HCT116 (cell line): ENCODE measurements around the gene AURKAIP1. TPM values are rescaled to one million over a fixed set of nuclear protein-coding genes. Genes with fewer than 3 reads are reported as not detected.

Experiments
- ATAC-seq: fragments of 200-7000 bp; cut with Tn5 transposase; 2 replicates; pipeline ENCODE4 v1.9.1; 2020; ENCODE audit warnings: mild to moderate bottlenecking, moderate library complexity
- BruUV-seq: library from RNA; stranded (reverse); fragments of 400-500 nt; replicated peaks from 2 replicates; lab custom pipeline; 2021; lab: Mats Ljungman, UMichigan
- CTCF ChIA-PET: fragments of 300-600 bp; sonication (Branson Sonifier 250); formaldehyde crosslinking; loops from one replicate; lab custom pipeline; 2021; ENCODE audit warnings: antibody characterized with exemption; lab: Charles Lee
- POLR2A ChIA-PET: fragments of 300-600, 350-600 bp; sonication (Branson Sonifier 250); formaldehyde crosslinking; loops from one replicate; lab custom pipeline; 2021; ENCODE audit warnings: antibody characterized with exemption; lab: Charles Lee
- RAD21 ChIA-PET, 2 experiments: fragments of 300-600 bp; sonication (Branson Sonifier 250); formaldehyde crosslinking; loops; one replicate each; lab custom pipeline; 2023; ENCODE audit warnings: low total read pairs in 2 of 2; ENCODE audit not compliant: uncharacterized antibody in 2 of 2, unreplicated experiment in 2 of 2, low non-redundant PET in 1 of 2; lab: Charles Lee
- DNase-seq: peaks from one replicate; pipeline ENCODE4 v3.0.0-alpha.2; 2010; ENCODE audit warnings: low read depth, low spot score
- H2AFZ ChIP-seq: fragments of 200-600 bp; shearing (Covaris generic), sonication (generic); 2 replicates; pipeline ENCODE4 v1.6.1; 2017; ENCODE audit warnings: low read depth, mixed run types, mixed read lengths, antibody characterized with exemption, low read length; ENCODE audit not compliant: poor library complexity, severe bottlenecking
- H3K27ac ChIP-seq: 2 replicates; pipeline ENCODE4 v1.5.1; 2012; ENCODE audit warnings: low read depth, low read length
- H3K27me3 ChIP-seq: fragments of 200-600 bp; sonication (generic); 2 replicates; pipeline ENCODE4 v1.6.1; 2016; ENCODE audit warnings: mixed run types, low read length, mixed read lengths; ENCODE audit not compliant: insufficient read depth
- H3K36me3 ChIP-seq, 2 experiments: fragments of 200-500 bp in 1 of 2; fragments of 200-600 bp in 1 of 2; sonication (Bioruptor generic) in 1 of 2; sonication (generic) in 1 of 2; 2 replicates each; pipeline versions ENCODE4 v1.5.1 to v1.6.1; 2014 to 2016; ENCODE audit warnings: low read length in 2 of 2, inconsistent platforms in 1 of 2, mixed read lengths in 1 of 2, mixed run types in 1 of 2; ENCODE audit not compliant: insufficient read depth in 2 of 2, control insufficient read depth in 1 of 2
- H3K4me1 ChIP-seq, 2 experiments: fragments of 200-600 bp in 1 of 2; sonication (generic) in 1 of 2; 2 replicates each; pipeline versions ENCODE4 v1.5.1 to v1.6.1; 2012 to 2017; ENCODE audit warnings: low read length in 2 of 2, inconsistent platforms in 1 of 2, mild to moderate bottlenecking in 1 of 2, mixed read lengths in 1 of 2, mixed run types in 1 of 2, moderate library complexity in 1 of 2; ENCODE audit not compliant: insufficient read depth in 2 of 2, control insufficient read depth in 1 of 2
- H3K4me2 ChIP-seq: fragments of 200-600 bp; sonication (generic); 2 replicates; pipeline ENCODE4 v1.6.1; 2017; ENCODE audit warnings: mixed run types, low read length, mixed read lengths
- H3K4me3 ChIP-seq, 2 experiments: fragments of 200-600 bp in 1 of 2; sonication (generic) in 1 of 2; replicated peaks in 1 of 2; 2 replicates each; pipeline ENCODE4 v1.5.1; 2011 to 2016; ENCODE audit warnings: low read length in 2 of 2, control low read depth in 1 of 2, low read depth in 1 of 2, mild to moderate bottlenecking in 1 of 2, mixed read lengths in 1 of 2, mixed run types in 1 of 2
- H3K79me2 ChIP-seq: fragments of 200-600 bp; sonication (generic); 2 replicates; pipeline ENCODE4 v1.6.1; 2017; ENCODE audit warnings: mild to moderate bottlenecking, mixed run types, low read length, moderate library complexity, mixed read lengths; ENCODE audit not compliant: insufficient read depth
- H3K9ac ChIP-seq: fragments of 200-600 bp; sonication (generic); 2 replicates; pipeline ENCODE4 v1.6.1; 2016; ENCODE audit warnings: low read length, mixed read lengths
- H3K9me2 ChIP-seq: fragments of 200-600 bp; sonication (generic), shearing (Covaris generic); 2 replicates; pipeline ENCODE4 v1.6.1; 2017; ENCODE audit warnings: mixed run types, mild to moderate bottlenecking, moderate library complexity; ENCODE audit not compliant: insufficient read depth
- H3K9me3 ChIP-seq, 2 experiments: fragments of 200-500 bp in 1 of 2; fragments of 200-600 bp in 1 of 2; sonication (Bioruptor generic) in 1 of 2; sonication (generic) in 1 of 2; 2 replicates each; pipeline ENCODE4 v1.6.1; 2014 to 2017; ENCODE audit warnings: low read length in 2 of 2, mixed read lengths in 2 of 2, inconsistent platforms in 1 of 2, low read depth in 1 of 2, mild to moderate bottlenecking in 1 of 2, mixed run types in 1 of 2, moderate library complexity in 1 of 2; ENCODE audit not compliant: control insufficient read depth in 1 of 2, insufficient read depth in 1 of 2
- H4K20me1 ChIP-seq: fragments of 200-600 bp; sonication (generic), shearing (Covaris generic); 2 replicates; pipeline ENCODE4 v1.6.1; 2017; ENCODE audit warnings: mixed run types, mild to moderate bottlenecking, moderate library complexity; ENCODE audit not compliant: insufficient read depth
- ATF3 ChIP-seq: IDR thresholded peaks from 2 replicates; pipeline ENCODE4 v1.6.1; 2012
- CEBPB ChIP-seq: IDR thresholded peaks from 2 replicates; pipeline ENCODE4 v1.6.1; 2012; ENCODE audit warnings: low read depth
- EGR1 ChIP-seq: IDR thresholded peaks from 2 replicates; pipeline ENCODE4 v1.6.1; 2012; ENCODE audit warnings: low read depth
- ELF1 ChIP-seq: IDR thresholded peaks from 2 replicates; pipeline ENCODE4 v1.6.1; 2012; ENCODE audit warnings: low read depth, borderline replicate concordance
- EZH2phosphoT487 ChIP-seq: fragments of 200-600 bp; IDR thresholded peaks from 2 replicates; pipeline ENCODE4 v1.6.1; 2018; ENCODE audit warnings: antibody characterized with exemption, borderline replicate concordance
- JUND ChIP-seq: IDR thresholded peaks from 2 replicates; pipeline ENCODE4 v1.6.1; 2012
- POLR2A ChIP-seq: IDR thresholded peaks from 2 replicates; pipeline ENCODE4 v1.7.0; 2011; ENCODE audit warnings: borderline replicate concordance; ENCODE audit not compliant: insufficient read depth, insufficient read length; ENCODE audit errors: extremely low read depth
- POLR2AphosphoS5 ChIP-seq: IDR thresholded peaks from 2 replicates; pipeline ENCODE4 v1.6.1; 2011; ENCODE audit warnings: mild to moderate bottlenecking, low read depth, low read length, moderate library complexity
- RAD21 ChIP-seq: IDR thresholded peaks from 2 replicates; pipeline ENCODE4 v1.6.1; 2012; ENCODE audit warnings: low read depth, mild to moderate bottlenecking
- SIN3A ChIP-seq: IDR thresholded peaks from 2 replicates; pipeline ENCODE4 v1.6.1; 2012; ENCODE audit warnings: low read depth
- SP1 ChIP-seq: IDR thresholded peaks from 2 replicates; pipeline ENCODE4 v1.6.1; 2012; ENCODE audit warnings: low read depth
- SRF ChIP-seq: IDR thresholded peaks from 2 replicates; pipeline ENCODE4 v1.6.1; 2012; ENCODE audit warnings: low read depth
- TCF7L2 ChIP-seq: IDR thresholded peaks from 2 replicates; pipeline ENCODE4 v1.7.0; 2011; ENCODE audit warnings: borderline replicate concordance, inconsistent platforms; ENCODE audit not compliant: insufficient read depth, insufficient read length; ENCODE audit errors: extremely low read depth
- YY1 ChIP-seq: IDR thresholded peaks from 2 replicates; pipeline ENCODE4 v1.6.1; 2011; ENCODE audit warnings: low read length, low read depth, moderate library complexity, mild to moderate bottlenecking; ENCODE audit not compliant: insufficient replicate concordance; ENCODE audit errors: extremely low read depth
- ZFX ChIP-seq: fragments of 450-650 bp; IDR thresholded peaks from 2 replicates; pipeline ENCODE4 v1.6.1; 2017
- ZNF274 ChIP-seq: fragments of 200-500 bp; sonication (Bioruptor generic); IDR thresholded peaks from 2 replicates; pipeline ENCODE4 v1.6.1; 2014; ENCODE audit warnings: mild to moderate bottlenecking, low read depth, low read length, inconsistent platforms
- intact Hi-C: fragments of 100-400 bp; cut with micrococcal nuclease; formaldehyde crosslinking; loops from 2 replicates; pipeline ENCODE4 v1.10.0; 2022
- total RNA-seq: library from RNA; stranded (reverse); gene quantifications from one replicate; pipeline ENCODE4 v1.2.1, GENCODE V29; 2021; ENCODE audit not compliant: unreplicated experiment
- TF ChIP-seq, protein P1 (sequence below), 3 experiments: fragments of 200-600 bp in 1 of 3; sonication (generic) in 1 of 3; IDR thresholded peaks in 2 of 3; conservative IDR thresholded peaks in 1 of 3; 2 replicates each; pipeline ENCODE4 v1.5.1; 2012 to 2017; ENCODE audit warnings: low read depth in 2 of 3, low read length in 2 of 3, antibody characterized with exemption in 1 of 3, borderline replicate concordance in 1 of 3, control low read depth in 1 of 3, mild to moderate bottlenecking in 1 of 3, mixed read lengths in 1 of 3, mixed run types in 1 of 3, moderate library complexity in 1 of 3; ENCODE audit not compliant: insufficient read depth in 1 of 3

The AURKAIP1 gene
- total RNA-seq, 1 experiment from 2014 or later, result 200 TPM

DNA sequence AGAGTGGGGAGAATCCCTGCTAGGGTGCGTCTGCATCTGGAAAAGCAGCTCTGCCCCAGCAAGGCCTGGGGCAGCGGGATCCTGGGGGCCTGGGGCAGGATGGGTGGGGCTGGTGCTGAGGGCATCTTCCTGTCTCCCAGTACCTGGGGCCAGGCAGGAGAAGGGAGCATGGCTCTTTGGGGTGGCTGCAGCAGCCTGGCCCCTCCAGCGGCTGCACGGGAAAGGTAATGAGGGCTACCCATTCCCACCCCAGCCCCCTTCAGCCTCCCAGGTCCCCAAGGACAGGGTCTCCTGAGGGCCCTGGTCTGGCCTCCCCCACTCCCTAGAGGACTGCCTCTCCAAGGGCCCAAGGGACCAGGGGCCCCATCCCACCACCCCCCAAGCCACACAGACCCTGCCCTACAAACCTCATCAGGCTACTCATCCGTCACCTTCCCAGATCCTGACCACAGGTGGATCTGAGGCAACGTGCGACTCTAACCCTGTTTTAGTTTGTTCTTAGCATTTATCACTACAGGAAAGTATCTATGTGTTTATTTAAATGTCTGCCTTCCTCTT is 47.0 kb upstream of the AURKAIP1 start:
- ChIA-PET CTCF (no interaction called here), POLR2A (no interaction called here), RAD21 (interaction anchor here in 1 of 2 experiments (0.7 kb wide), 1 partner anchor 11 kb away, joined by 6 read pairs; no protein-coding TSS in a partner anchor)
- intact Hi-C loops, result no loop called here
- Histone ChIP-seq H3K4me2 (peak overlapping the region; percentile 50), H3K27me3 (no peaks in the 10 kb centered on the region), H3K4me3 (no peak overlapping the region; a peak in 1 of 4 replicates), H4K20me1 (no peaks in the 10 kb centered on the region), H3K79me2 (no peaks in the 10 kb centered on the region), H3K4me1 (peaks cover 21 to 43% of the 10 kb centered on the region in 2 experiments), H3K27ac (peak overlapping the region; percentile 40; the same call in 1 of the 2 replicates), H3K9me2 (no peaks in the 10 kb centered on the region), H3K36me3 (no peaks in the 10 kb centered on the region), H3K9ac (peak overlapping the region; percentile 26), H3K9me3 (no peaks in the 10 kb centered on the region), H2AFZ (no peak overlapping the region)
- no peak for TF ChIP-seq TCF7L2
- no peak for TF ChIP-seq ZNF274
- no peak for TF ChIP-seq POLR2A
- no peak for TF ChIP-seq ATF3
- TF ChIP-seq YY1, result no peak
- no peak for TF ChIP-seq POLR2AphosphoS5
- BruUV-seq, result no TSS peak
- DNase-seq (no peak), ATAC-seq (no peak)

- Histone ChIP-seq H2AFZ (no peak within 1 kb of the TSS), H3K27ac (peak within 1 kb of the TSS; percentile 27; the same call in 1 of the 2 replicates), H3K79me2 (no peaks in the 10 kb centered on the region), H3K4me2 (peak within 1 kb of the TSS; percentile 50; the same call in 1 of the 2 replicates), H3K36me3 (no peaks in the 10 kb centered on the region), H3K4me1 (peaks cover 18 to 39% of the 10 kb centered on the region in 2 experiments), H3K27me3 (no peaks in the 10 kb centered on the region), H4K20me1 (no peaks in the 10 kb centered on the region), H3K9me2 (no peaks in the 10 kb centered on the region), H3K9me3 (no peaks in the 10 kb centered on the region), H3K4me3 (no peak within 1 kb of the TSS), H3K9ac (0 out of 2 replicates have a peak within 1 kb of the TSS, but pooled peaks have one; percentile 26)
- DNase-seq (no peak), ATAC-seq (no peak)
- POLR2A ChIA-PET, result no interaction called here
- no TSS peak for BruUV-seq
- CTCF ChIA-PET, result no interaction called here
- intact Hi-C loops, result no loop called here
- RAD21 ChIA-PET, result no interaction called here
- TF ChIP-seq EZH2phosphoT487, result no peak
- TF ChIP-seq ZFX, result no peak
- no peak for TF ChIP-seq POLR2A
- TF ChIP-seq, protein P1, sequence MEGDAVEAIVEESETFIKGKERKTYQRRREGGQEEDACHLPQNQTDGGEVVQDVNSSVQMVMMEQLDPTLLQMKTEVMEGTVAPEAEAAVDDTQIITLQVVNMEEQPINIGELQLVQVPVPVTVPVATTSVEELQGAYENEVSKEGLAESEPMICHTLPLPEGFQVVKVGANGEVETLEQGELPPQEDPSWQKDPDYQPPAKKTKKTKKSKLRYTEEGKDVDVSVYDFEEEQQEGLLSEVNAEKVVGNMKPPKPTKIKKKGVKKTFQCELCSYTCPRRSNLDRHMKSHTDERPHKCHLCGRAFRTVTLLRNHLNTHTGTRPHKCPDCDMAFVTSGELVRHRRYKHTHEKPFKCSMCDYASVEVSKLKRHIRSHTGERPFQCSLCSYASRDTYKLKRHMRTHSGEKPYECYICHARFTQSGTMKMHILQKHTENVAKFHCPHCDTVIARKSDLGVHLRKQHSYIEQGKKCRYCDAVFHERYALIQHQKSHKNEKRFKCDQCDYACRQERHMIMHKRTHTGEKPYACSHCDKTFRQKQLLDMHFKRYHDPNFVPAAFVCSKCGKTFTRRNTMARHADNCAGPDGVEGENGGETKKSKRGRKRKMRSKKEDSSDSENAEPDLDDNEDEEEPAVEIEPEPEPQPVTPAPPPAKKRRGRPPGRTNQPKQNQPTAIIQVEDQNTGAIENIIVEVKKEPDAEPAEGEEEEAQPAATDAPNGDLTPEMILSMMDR (IDR thresholded peaks at IDR 0.05 in 2 of 3, conservative IDR thresholded peaks at IDR 0.05 in 1 of 3; ENCODE audit: borderline replicate concordance in 1 of 3, insufficient read depth in 1 of 3, low read depth in 2 of 3, low read length in 2 of 3), result no peak
- TF ChIP-seq EGR1, result no peak
- no peak for TF ChIP-seq RAD21
- no peak for TF ChIP-seq JUND
- TF ChIP-seq POLR2AphosphoS5, result no peak
- TF ChIP-seq SIN3A, result no peak
- TF ChIP-seq SRF, result no peak
- TF ChIP-seq YY1, result no peak
- TF ChIP-seq SP1, result no peak
- no peak for TF ChIP-seq ZNF274
- no peak for TF ChIP-seq ELF1
- TF ChIP-seq CEBPB, result no peak
- no peak for TF ChIP-seq ATF3
Observed at GRCh38 chr1:1421147-1421906, 46.3 kb upstream of the AURKAIP1 start, which contains the start of gene ANKRD65. Gene ANKRD65 (minus strand): TSS chr1:1421276. CDS start chr1:1421005, 271 bp downstream.
